ENCODE data around the gene PPP1R1C.

Gene PPP1R1C

DNA sequence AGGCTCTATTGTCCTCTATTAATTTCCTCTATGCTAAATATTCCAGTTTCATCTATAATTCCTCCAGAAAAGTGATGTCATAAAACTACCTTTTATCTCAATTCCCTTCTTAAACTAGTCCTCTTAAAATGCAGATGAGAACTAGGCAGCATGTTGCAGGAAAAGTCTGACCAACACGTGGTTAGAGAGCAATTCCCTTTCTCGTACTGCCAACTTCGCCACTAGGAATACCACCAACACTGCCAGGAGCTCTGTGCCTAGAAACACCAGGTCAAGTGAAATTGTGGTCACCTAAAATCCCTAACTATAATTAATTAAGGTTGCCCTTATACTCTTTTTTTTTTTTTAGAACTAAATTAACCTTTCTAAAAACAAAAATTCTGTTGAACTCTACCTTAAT lies 127.7 kb downstream of the PPP1R1C start:
- DNase-seq (ENCODE audit: low read depth in 2 of 2) = no peak

DNA sequence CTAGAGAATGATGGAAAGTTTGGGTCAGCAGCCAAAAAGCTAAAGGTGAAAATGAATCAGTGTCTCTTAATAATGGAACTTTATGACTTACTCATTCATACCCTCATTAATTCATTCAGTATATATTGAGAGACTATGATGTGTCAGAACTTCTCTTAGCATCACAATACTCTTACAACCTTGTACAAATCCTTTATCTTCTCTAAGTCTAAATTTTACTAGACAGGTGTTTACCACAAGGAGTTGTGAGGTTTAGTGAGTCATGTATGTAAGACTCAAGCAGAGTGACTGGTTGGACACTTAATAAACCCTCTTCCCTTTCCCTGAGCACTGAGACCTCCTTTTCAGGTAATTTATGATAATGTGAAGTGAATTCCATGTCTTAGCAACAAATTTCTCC lies 129.6 kb downstream of the PPP1R1C start:
- DNase-seq (ENCODE audit: low read depth in 2 of 2) = no peak

DNA sequence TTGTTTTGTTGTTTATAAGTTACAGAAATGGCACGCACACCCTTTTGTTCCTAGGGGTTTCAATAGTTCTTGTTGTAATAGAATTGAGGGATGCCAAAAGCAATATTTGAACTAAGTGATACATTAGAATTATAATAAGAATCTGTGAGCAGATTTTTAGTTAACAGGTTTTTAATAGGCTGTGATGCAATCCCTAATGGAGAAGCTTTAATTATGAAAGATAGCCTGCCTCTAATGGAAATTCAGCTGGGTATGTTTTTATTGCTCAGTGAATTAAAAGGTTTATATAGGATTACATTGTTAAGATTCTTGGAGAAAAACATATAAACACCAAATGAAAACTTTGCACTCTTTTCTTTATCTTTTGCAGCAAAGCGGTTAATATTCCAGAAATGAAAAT lies 131.1 kb downstream of the PPP1R1C start:
- DNase-seq (ENCODE audit: low read depth in 2 of 2) = no peak

DNA sequence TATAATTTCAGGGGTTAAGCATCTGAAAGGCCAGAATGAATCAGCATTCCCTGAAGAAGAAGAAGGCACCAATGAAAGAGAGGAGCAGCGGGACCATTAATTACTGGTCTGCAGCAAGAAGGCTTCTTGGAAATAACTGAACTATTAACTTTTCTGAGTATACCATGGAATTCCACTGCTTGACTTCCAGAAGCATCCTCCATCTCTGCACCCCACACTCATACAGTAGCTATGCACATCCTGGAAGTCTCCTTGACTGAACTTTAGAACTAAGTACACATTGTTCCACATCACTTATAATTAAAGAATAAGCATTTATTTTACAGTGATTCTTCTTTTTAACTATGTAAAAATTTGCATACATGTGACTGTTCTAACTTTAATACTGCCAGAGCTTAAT lies 131.5 kb downstream of the PPP1R1C start:
- DNase-seq (ENCODE audit: low read depth in 2 of 2) = no peak

DNA sequence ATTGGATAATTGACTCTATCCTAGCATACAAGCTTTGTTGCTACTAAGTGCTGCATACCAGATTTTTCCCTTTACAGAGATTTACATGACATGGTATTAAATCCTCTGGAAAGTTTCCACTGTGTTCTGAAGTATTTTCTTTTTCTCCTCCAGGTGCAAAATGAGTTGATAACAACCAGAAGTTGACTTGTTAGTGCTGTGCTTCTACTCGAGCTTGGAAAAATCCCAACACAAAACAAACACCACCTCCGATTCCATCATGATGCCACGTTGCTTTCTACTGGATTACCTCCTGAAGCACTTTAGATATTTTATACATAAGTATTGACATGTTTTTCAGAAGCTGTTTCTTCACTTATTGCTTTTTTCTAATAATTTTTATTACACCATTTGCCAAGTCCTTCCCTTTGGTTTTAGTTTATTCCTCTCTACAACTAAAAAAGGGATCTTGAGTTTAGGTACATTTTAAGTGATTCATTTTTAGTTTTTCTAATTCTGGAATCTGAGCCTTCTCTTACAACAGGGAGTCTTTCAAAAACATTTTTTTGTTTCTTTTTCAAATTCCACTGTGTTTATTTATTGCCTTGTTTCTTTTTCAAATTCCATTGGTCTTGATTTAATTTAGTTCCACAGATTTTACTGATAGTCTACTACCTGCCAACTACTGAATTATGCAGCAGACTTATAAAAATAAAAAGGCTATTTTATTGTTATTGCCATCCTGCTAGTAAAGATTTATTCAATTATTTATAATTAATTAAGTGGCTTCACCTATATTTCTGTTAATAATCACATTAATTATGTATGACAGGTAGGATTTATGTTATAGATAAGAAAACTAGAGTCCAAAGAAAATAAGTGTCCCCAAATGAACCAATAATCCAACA lies 143.4 kb downstream of the PPP1R1C start:
- no peak for DNase-seq (ENCODE audit: low read depth in 2 of 2)

DNA sequence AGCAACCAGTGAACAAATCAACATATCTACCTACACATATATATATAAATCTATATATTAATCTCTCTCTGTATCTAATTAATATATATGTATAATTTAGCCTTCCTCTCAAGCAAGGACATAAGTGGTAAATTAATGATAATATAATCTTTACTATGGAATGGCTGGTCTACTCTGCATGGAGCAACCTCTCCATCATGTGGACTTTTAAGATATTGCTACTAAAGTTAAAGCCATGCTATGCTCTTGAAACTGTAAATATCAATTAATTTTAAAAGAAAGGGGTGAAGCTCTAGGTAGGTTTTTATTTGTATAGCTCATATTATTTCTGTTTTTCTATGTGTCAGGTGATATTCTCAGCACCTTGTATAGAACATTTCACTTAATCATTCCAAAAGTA lies 147.0 kb downstream of the PPP1R1C start:
- DNase-seq (ENCODE audit: low read depth in 2 of 2) = no peak

DNA sequence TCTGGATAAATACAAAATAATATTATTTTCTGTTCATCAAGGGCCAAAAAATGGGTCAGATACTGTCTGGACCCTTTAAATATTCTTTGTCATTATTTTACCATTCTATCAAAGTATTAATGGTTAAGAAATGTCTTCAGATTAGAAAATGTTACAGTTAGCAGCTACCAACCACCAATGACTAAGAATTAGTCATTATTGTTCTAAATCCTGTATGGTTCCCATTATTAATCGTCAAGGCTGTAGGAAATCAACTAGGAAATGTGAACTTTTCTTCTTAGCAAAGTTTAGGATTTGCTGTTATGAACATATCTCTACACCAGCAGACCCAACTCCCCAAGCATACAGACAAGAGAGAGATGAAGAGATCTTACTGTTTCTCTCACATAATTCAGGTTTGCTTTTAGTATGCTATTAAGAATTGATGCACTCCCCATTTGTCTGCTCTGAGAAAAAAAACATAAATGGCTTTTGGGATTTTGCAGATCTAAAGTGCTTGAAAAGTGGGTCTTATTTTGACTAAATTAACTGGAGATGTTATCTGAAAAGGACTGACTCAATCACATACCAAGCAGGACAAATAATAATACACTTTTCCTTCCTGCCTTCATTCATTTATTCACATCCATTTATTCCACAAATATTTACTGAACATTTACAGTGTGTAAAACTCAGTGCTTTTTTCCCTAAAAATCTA lies 147.7 kb downstream of the PPP1R1C start:
- no peak for DNase-seq (ENCODE audit: low read depth in 2 of 2)

DNA sequence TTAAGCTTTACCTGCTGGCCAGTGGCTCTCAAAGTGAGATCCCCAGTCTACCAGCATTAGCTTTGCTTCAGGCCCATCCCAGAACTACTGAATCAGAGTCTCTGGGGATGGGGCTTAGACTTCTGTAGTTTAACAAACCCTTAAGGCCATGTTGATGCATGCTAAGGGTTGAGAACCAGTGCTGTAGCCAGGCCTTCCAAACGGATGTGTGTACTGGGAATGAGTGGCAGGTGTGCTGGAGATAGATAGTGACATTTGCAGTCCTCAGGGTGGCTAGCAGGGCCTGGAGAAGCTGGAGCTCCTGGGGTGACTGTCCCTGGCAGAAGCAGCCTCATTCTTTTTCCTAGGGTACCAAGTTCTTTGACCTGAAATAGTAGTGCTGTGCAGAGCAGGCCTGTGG lies 148.5 kb downstream of the PPP1R1C start:
- DNase-seq (ENCODE audit: low read depth in 2 of 2) = no peak

DNA sequence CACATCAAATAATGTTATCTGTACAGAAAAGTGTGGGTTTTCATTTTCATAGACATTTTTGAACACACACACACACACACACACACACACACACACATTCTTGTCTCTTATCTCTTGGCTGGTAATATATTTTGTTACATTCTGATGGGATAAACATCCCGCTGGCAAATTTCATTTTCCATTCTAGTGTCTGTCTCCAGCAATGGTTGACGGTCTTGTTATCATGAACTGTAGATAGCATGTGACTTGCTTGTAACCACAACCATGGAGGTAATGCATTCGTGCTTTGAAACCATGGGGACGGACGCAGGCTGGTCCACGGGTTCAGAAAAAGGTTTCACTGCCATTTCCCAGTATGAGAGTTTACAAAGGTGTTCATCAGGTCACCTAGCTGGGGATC lies 156.4 kb downstream of the PPP1R1C start:
- DNase-seq (ENCODE audit: low read depth in 2 of 2) = no peak

DNA sequence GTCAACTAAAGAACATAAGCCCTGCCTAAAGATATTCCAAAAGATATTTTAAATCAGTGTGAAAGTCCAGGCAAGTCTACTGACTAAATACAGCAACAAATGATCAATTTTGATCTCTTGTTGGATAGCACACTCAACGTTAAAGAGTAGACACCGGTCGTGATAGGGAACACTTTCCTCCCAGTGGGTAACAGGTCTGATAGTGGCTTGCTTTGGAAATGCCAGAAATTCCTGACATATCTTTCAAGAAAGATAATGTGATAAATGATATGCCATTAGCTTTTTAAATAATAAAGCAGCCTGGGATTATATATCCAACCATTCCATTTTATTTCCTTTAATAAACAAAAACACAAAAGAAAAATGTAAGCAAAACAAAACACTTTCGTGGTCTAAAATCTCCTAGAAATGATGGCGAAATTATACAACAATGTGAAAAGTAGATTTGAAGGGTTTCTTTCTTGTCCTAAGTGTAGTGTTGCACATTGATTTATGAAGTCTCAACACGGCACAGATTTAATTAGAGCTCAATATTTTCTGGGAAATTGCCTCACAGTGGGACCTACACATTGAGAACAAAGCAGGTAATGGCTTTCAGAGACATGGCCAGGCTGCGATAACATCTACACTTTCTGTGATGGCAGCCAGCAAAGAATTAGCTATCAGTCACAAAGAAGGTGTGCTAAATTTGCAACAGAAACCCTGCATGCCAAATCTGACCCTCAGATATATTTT lies 158.6 kb downstream of the PPP1R1C start:
- DNase-seq (ENCODE audit: low read depth in 2 of 2) = no peak

DNA sequence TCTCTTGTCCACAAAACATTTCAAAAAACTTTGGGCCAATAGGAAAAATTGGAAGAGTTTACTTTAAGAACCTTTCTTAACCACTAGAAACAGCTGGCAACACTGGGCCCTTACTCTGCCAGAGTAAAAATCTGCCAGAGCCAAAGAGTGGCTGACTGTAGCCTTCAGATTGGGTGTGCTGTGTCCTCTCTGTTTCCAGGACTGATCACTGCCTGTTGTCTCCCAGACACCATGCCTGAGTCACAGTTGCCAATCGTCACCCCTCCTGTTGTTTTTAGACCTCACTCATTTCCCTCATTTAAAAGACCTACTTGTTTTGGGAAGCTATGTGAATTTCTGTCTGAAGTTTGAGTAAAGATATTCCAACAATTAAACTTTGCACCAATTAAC lies 159.1 kb downstream of the PPP1R1C start:
- no peak for DNase-seq (ENCODE audit: low read depth in 2 of 2)

DNA sequence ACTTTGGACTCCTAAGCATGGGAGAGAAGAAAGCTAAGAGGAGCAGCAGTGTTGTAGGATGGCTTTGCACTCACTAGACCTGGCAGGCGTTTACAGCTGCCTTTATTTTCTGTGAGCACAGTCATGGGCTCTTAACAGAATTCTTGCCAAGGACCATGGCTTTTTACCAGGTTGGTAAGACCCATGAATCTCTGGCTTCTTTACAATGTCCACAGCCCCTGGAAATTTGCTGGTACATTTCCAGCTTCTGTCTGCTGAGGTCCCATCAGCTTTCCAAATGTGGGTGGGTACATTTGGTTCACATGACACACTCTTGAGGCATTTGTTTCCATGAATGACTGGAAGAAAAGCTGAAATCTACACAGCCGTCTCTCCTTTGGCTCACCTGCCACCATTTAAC lies 162.7 kb downstream of the PPP1R1C start:
- no peak for DNase-seq (ENCODE audit: low read depth in 2 of 2)

DNA sequence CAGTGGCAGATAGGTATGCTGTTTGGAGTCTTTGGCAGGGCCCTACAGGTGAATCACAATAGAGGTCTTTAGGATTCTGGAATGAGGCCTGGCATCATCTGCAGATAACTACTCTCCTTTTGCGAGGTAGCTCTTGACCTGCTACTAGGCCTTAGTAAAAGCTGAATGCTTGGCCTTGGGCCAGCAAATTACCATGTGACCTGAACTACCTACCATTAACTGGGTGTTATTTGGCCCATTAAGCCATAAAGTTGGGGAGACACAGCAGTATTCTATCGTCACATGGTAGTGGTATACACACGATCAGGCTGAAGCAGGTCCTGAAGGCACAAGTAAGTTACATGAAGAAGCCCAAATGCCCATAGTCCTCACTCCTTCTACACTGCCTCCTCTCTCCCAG lies 178.2 kb downstream of the PPP1R1C start:
- no peak for DNase-seq (ENCODE audit: low read depth in 2 of 2)

DNA sequence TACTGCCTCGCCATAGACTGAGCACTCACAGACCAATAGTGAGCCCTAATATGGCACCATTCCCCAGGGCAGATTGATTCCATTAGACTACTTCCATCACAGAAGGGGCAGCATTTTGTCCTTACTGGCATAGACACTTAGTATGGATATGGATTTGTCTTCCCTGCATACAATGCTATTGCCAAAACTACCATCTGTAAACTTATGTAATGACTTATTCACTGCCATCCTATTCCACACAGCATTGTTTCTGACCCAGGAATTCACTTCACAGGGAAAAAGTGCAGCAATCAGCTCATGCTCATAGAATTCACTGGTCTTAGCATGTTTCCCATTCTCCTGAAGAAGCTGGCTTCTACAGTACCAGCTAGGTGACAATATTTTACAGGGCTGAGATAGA lies 179.0 kb downstream of the PPP1R1C start:
- DNase-seq (ENCODE audit: low read depth in 2 of 2) = no peak

DNA sequence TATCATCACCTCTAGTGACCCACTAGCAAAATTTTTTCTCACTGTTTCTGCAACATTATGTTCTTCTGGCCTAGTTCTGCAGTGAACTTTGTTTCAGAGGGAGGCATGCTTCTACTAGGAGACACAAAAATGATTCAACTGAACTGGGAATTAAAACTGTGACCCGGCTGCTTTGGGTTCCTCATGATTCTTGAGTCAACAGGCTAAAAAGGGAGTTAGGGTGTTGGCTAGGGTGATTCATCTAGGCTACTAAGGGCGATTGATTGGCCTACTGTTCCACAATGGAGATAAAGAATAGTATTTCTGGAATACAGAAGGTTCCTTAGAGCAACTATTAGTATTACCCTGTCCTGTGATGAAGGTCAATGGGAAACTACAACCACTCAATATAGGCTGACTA lies 179.5 kb downstream of the PPP1R1C start:
- no peak for DNase-seq (ENCODE audit: low read depth in 2 of 2)

DNA sequence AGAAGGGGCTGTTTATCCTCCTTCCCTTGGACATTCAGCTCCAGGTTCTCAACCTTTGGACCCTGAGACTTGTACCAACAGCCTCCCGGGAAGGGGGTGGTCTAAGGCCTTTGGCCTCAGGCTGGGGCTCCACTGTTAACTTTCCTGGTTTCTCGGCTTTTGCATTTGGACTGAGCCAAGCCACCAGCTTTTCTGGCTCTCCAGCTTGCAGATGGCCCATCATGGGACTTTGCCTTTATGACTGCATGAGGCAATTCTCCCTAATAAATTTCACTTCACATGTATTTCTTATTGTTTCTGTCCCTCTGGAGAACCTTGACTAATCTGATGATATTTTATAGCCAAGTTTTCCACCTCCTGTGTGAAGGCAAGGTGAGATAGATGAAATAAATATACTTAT lies 180.8 kb downstream of the PPP1R1C start:
- no peak for DNase-seq (ENCODE audit: low read depth in 2 of 2)

DNA sequence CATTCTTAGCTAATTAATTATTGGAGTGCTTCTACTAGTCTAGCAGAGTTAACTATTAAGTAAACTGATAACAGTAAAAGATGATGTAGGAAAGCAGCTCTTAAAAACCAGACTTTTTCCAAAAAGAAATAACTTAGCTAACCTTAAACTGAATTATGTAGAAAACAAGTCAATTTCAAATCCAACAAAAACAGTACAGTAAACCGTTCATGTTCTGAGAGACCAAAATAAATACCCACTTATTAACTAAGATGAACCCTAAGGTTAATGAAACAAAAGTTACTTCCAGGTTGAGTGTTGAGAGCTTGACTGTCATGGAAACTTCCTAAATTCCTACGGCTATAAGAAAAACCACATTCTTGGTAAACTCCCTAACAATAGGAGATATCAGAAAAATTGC lies 181.2 kb downstream of the PPP1R1C start:
- DNase-seq (ENCODE audit: low read depth in 2 of 2) = no peak

All from stimulated activated CD4-positive, alpha-beta T cell treated with anti-CD3 and anti-CD28 coated beads, Interleukin-4, amount 100 ng/mL, for 48 hours (primary cell).